Activated naive CD4-positive, alpha-beta T cell treated with Interleukin-2 at 50 U/mL for 16 hours (primary cell): ENCODE measurements around the gene CCDC91.

Source experiments
- DNase-seq: peaks from one replicate; pipeline ENCODE4 v3.0.0-alpha.2; 2020

The CCDC91 gene, protein sequence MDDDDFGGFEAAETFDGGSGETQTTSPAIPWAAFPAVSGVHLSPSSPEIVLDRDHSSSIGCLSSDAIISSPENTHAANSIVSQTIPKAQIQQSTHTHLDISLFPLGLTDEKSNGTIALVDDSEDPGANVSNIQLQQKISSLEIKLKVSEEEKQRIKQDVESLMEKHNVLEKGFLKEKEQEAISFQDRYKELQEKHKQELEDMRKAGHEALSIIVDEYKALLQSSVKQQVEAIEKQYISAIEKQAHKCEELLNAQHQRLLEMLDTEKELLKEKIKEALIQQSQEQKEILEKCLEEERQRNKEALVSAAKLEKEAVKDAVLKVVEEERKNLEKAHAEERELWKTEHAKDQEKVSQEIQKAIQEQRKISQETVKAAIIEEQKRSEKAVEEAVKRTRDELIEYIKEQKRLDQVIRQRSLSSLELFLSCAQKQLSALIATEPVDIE

DNA sequence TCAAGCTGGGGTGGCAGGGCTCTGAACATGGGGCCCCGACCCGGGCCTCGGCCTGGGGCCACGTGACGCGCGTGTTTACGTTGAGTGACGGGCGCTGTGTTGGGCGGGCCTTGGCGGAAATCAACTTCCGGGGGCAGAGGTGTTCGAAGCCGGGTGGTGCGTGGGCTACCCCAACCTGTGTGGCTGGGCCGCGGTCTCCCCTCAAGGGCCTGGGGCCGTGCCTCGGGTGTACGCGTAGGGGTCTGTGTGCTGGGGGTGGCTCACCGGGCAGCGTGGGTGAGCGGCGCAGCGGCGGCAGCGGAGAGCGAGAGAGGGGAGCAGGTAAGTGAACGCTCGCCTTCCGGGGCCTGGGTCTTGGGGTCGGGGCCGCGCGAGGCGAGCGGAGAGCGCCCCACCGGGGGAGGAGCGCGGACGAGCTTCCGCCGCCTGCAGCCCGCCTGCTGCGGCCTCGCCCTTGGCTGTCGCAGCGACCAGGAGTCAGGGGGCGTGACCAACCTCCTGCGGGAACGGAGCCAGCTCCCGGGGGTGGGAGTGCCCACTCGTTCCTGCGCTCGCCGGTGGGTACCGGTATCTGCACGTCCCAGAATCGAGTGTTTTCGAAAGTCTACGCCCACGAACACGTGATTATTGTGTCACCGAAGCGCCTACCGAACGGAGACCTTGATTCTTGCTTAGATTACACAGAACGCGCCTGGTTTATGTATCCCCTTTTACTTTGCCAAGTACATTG, at the start of gene CCDC91:
CCDC91 (plus strand) TSS at position 136 of the 730 bp plus-strand sequence. CDS start 66,760 bp downstream, outside the sequence.
- peak; percentile 92 for DNase-seq

DNA sequence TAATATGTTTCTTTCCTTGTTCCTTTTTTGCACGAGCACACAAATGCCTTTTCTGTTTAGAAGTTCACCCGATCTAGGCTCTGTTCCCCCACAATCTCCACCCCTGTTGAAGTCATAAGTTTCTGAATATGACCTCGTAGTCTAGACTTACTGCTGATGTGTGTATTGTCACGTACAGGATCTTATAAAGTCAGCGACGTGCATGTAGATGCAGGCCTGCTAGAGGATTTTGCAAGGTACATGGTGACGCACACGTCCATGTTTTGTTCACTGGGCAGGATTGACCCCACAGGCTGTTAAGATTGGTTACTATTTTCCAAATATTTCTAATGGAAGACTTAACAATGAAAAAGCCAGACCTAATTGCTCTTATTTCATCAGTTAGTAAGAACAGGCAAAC, 46.2 kb upstream of the CCDC91 start:
- DNase-seq, result no peak

DNA sequence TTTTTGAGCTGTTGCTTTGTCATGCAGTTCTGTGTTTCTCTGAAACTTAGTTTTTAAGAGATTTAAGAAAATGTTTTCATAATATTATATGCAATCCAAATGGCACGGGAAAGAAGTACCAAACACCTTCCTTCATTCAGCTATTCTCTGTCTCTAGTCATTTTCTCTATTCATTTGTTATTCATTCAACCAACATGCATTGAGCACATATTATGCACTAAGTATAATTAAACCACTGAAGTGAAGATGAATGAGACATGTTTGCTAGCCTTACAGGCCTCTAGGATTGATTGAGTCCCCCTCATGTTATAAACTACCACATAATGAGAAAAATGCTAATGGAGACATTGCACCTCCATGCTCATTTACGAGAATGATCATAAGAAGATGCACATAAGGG, 45.7 kb upstream of the CCDC91 start:
- no peak for DNase-seq

DNA sequence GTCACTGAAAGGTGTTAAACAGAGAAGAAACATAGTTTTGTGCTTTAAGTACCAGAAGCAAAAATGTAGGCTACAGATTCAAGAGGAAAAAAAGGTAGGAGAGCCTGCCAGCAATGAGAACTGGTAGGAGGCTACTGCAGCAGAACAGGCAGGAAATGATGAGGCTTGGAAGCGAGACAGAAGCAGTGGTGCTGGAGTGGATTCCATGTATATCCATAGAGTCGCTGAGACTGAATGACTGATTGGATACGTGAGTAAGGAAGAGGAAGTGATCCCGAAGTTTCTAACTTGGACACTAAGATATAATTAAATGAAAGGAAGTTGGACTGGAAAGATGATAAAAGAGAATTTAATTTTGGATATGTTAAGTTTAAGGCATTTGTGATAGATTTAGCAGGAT, 45.0 kb upstream of the CCDC91 start:
- no peak for DNase-seq

DNA sequence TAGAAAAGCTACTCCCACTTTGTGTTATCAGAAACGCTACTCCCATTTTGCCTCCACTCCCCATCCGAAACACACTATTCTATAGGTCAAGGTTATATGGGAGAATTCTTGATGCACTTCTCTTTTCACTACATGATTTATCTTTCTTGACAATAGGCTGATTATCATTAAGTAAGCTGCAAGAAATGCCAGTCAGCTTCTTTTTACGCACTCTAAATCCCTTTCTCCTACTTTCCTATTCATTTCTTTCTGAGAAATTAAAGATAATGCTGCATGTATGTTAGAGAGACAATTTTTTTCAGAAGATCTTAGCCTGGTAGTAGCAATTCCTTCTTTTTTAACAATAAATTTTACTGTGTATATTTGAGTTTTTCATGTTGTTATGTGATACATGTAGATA, 41.0 kb upstream of the CCDC91 start:
- no peak for DNase-seq

DNA sequence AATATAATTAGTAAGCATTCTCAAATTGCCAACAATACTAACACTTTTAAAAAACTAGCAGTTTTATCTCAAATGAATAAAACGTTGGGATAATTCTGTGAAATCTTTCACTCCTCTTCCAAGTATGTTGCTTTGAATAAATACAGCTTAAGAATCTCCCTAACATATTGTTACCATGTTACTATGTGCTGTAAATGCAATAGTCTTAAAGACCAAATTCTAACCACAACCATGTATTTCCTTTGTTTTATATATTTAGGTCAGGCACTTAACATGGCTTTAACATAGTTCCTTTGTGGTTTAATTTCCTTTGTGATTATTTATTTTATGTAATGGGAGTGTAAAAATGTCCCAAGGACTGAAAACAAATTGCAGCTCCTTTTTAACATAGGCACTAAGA, 33.9 kb upstream of the CCDC91 start:
- DNase-seq, result no peak

DNA sequence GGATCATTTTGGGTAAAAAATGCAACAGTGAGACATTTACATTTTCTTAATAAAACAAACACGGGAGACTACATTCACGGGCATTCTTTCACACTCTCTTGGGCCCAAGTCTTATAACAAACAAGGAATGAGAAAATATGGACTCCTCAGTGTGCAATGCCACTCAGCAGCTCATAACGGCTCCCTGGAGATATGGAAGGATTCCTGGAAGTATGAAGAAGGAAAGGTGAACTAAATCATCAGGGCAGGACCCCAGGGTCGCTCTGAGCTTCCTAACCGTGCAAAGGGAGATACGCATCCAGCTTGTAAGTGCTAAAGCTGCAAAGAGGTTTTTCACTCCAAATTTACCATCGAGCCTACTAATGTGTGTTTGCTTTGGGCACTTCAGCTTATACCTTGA, 33.5 kb upstream of the CCDC91 start:
- DNase-seq, result no peak

DNA sequence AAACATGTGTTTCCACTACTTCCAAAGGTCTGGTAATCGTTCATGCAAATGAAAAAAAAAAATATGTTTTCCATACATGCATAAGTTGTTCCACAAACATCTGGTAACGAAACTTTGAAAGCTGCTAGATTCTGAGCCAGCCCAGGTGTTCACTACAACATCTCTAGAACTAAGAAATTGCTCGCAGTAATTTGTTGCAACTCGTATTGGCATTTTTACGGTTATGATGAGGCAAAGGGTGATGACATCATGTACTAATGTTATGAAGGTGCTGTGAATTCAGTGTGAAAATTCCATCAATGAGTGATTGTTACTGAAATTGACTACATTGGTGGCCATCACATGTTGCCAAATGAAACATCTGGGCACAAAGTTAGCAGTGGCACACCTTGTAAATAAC, 31.9 kb upstream of the CCDC91 start:
- DNase-seq, result no peak

DNA sequence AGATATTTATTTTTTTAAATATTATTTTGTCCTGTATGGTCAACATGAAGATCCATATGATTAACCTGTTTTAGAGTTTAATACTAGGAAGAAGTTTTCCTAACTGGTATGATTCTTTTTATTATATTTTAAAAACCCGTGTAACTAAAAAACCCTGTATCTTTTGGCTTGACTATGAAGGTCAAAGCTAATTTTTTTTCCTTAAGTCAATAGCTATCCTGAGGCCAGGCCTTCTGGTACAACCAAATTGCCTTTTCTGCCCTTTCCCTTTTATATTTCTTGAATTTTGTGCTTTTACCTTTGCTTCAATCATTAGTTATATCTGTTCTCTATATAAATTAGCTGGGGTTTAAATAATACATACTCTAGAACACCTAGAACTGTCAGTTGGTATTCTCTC, 30.6 kb upstream of the CCDC91 start:
- DNase-seq, result no peak

DNA sequence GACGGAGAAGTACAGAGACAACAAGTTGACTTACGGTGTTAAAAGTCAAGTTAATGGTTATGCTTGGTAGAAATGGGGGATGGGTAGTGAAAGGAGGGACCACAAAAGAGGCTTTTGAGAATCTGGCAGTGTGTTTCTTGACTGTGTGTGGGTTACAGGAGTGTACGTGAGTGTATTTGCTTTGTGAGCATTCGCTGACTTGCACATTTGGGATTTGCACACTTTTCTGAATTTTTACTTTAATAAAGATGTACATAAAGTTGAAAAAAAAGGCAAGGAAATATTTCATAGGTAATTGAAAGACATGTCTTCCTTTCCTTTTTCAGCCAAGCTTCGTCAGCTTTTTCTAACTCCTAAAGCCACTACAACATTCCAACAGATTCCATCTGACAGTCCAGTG, 28.6 kb upstream of the CCDC91 start:
- DNase-seq, result no peak

DNA sequence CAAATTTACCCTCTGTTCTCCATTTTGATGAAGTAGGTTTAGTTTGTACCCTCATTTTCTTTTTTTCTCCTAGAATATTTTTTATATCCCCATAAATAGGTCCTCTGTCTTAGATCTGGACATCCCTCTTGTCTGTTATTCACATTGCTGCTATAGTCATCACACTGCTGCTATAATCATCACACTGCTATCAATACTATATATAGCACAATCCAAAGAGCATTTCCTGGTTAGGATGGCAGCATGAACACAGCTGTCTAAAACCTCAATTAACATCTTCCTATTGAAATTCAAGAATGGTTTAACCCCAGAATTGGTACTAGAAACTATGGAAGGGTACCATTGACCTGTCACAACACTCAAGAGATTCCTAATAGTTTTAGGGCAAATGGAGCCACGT, 27.6 kb upstream of the CCDC91 start:
- no peak for DNase-seq

DNA sequence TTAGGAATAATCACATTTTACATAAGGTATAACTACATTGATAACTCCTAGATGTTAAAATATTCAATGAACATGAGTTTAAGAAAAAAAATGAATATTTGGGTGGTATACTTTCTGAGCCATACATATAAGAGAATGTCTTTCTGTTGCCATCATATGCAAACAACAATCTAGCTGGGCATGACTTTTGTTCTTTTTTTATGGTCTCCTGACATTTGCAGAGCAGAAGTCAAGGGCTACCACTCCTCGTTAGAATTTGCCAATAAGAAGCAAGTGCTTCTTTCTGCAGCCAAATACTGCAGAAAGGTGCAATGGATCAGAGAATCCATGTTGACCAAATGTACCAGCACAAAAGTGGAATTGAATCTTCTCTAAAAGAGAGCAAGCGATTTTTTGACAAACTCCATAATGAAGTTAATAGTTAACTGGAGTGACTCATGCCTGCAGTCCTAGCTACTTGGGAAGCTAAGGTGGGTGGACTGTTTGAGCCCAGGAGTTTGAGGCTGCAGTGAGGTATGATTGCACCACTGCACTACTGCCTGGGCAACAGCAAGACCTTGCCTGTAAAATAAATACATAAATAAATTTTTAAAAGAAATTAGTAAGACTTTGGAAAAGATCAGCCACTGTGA, 25.5 kb upstream of the CCDC91 start:
- DNase-seq, result no peak

DNA sequence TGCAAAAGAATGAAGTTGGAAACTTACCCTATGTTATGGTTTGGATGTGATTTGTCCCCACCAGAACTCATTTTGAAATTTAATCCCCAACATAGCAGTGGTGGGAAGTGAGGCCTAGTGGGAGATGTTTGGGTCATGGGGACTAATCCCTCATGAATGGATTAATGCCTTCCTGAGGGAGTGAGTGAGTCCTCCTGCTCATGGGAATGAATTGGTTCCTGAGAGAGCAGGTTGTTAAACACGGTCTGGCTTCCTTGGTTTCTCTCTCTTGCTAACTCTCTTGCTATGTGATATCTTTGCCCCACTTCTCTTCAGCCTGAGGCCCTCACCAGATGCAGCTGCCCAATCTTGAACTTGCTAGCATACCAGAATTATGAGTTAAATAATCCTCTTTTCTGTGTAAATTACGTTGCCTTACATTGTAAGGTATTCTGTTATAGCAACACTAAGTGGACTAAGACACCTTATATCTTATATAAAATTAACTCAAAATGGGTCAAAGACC, 22.2 kb upstream of the CCDC91 start:
- no peak for DNase-seq

DNA sequence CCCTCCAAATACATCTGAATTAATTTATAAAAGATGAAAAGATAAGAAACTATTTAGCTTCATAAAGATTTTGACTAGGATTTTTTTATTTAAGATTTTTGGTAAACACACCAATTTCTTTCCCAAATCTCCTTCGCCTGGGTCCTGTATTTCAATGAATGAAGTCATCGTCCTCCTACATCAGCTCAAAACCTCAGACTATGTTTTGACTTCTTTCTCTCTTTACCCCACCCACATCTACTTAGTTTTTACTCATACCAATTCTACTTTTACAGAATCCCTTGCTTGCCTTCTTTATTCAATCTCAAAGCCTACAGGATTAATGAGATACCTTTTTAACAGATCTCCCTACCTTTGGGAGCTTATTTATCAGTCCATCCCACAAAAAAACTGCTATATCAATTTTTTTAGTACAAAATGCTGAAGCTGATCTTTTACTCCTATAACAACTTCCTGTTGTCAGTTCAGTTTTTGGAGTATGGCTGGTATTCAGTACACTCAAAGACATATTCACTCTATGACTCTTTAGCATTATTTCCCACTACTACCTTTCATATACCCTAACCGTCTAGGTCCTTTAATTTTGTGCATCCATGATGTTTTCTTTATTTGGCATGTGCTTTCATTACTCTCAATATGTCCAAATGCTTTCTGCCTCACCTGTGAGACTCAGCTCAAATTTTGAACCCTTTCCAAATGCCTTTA, 18.7 kb upstream of the CCDC91 start:
- no peak for DNase-seq

DNA sequence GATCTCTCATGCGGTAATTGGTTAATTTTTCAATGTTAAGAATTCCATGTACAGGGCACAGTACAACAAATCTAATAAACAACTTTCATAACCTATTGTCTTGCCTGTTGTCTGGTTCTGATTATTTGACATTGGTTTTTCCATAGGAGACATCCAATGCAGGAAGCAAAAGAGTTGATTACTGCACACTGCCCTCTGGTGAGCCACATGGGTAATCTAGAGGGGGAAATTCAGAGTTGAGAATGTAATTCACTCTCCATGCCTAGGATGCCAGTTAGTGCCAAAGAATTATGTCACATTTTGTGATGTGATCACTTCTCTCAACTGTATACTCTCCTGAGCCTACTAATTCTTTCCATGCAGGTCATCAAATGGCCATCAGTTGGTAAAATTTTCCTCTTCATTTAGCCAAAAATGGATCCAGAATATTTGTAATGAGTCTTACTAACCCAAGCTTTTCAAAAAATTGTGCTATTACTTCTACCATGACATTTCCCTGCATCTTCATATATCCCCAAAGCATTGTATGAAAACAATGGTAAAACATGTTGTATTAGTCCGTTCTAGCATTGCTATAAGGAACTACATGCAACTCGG, 17.7 kb upstream of the CCDC91 start:
- no peak for DNase-seq

DNA sequence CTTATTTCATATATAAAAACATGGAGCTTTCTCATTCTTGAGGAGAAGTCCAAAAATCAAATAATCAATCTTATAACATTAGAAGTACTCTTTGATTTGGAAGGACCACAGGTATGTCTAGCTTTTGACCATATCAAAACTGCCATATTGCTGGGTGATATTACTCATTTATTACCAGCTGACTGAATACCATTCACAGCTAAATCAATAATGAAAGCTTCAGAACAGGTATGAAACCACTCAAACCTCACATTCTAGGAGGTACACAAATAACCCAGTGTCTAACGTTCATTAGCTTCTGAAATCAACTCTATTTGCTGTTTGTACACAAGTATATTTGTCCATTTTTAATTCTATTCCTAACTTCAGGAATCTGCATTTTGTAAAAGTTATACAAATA, 16.8 kb upstream of the CCDC91 start:
- DNase-seq, result no peak

DNA sequence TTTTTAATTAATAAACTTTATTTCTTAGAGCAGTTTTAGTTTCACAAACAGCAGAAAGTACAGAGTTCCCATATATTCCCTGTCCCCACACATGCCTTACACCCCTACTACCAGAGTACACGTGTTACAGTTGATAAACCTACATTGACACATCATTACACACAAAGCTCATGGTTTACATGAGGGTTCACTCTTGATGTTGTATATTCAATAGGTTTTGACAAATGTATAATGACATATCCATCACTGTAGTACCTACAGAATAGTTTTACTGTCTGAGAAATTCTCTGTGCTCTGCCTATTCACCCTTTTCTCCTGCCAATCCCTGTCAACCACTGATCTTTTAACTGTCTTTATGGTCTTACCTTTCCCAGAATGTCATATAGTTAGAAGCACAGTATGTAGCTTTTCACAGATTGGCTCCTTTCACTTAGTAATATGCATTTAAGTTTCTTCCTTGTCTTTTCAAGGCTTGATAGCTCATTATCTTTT, 15.1 kb upstream of the CCDC91 start:
- DNase-seq, result no peak

DNA sequence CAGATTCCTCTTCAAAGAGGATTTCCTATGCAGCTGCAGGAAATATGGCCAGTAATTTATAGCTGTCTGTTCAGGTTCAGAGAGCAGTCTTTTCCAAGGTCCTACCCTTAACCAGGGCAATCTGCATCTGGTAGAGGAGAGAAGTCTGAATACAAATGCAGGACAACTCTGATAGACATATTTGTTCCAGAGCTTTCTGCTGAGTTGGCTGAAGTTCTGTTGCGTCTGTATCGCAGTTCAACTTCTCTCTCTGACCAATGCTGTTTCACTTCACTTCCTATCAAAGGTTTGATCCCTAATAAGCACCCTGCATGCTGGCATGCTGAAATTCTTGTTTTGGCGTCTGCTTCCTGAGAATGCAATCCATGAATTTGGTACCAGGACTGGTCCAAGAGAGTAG, 14.0 kb upstream of the CCDC91 start:
- no peak for DNase-seq

DNA sequence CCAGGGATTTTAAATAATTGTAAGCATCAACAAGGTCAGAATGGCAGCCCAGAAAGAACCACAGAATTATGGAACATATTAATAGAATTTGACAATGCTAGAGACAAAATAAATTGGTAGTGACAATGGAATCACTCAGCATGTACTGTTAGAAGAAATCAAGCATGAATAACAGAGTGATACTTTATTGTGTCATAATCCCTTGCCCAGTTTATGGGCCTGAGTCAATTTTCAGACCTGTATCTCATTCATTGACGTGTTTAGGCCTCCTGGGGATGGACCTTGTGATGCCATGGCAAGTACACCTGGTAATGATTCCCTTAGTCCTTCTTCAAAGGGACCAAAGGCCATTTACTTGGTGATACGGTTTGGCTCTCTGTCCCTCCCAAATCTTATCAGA, 12.8 kb upstream of the CCDC91 start:
- DNase-seq, result no peak

DNA sequence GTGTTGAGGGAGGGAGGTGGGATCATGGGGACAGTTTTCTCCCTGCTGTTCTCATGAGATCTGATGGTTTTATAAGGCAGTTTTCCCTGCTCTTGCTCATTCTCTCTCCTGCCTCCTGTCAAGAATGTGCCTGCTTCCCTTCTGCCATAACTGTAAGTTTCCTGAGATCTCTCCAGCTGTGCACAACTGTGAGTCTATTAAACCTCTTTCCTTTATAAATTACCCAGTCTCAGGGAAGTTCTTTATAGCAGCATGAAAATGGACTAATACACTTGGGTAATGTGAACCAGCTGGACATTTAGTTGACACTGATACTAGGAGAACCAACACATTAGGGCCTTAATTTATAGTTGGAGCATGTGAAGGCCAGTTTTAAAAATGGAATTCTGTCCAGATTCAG, 12.4 kb upstream of the CCDC91 start:
- no peak for DNase-seq

DNA sequence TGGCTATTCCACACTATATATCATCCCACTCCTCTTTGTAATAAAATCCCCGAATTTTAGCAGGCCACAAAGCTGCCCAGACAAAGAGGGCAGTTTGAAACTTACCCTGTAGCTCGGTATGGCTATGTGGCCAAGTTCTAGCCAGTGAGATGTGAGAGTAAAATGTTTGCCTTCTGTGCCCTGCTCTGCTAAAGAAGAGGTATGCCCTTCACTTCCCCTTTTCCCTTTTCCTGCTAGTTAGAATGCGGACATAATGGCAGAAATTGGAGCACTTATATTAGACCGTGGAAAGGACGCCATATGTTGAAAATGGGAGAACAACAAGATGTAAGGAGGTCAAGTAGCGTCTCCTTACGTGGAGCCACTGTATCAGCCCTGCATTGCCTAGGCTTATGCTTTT, 11.5 kb upstream of the CCDC91 start:
- no peak for DNase-seq

DNA sequence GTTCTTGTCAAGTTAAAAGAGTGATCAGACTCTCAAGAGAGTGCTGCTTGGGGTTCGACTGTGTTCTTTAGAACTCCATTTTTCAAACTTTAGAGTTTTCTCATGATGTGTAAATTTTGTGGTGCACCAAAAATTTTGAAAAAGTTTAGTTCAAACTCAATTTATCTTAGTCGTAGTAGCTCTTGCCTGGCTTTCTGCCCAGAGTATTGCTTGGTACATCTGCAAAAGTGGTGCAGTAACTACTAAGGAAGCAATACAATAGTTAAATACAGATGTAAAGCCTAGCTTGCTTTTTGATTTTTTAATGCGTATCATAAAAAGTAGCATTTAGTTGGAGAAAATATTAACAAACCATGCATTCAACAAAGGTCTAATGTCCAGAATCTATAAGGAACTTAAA, 9.5 kb upstream of the CCDC91 start:
- DNase-seq, result no peak

DNA sequence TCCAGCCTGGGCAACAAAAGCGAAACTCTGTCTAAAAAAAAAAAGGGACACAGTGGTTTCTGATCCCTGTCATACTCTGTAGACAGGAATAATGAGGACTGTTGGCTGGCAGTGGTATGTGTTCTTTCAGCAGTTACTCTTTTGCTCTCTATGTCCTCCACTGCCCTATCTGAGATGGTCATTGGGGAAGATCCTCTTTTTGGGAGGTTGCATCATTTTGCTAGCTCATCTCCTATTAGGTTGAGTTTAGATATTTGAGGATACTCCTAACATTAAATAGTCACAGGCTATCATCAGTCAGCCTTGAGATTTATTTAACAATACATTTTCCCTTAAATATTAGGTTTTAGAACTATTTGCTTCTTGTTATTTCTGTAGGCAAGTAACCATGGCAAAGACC, 5.9 kb upstream of the CCDC91 start:
- DNase-seq, result no peak
